Measurements from ENCODE around the gene ULK2.

GRCh38 chr17:19805006-19805405, 62.7 kb downstream of the ULK2 start:
- TF ChIP-seq, protein P1, sequence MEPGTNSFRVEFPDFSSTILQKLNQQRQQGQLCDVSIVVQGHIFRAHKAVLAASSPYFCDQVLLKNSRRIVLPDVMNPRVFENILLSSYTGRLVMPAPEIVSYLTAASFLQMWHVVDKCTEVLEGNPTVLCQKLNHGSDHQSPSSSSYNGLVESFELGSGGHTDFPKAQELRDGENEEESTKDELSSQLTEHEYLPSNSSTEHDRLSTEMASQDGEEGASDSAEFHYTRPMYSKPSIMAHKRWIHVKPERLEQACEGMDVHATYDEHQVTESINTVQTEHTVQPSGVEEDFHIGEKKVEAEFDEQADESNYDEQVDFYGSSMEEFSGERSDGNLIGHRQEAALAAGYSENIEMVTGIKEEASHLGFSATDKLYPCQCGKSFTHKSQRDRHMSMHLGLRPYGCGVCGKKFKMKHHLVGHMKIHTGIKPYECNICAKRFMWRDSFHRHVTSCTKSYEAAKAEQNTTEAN (CRISPR knock-in tag; IDR thresholded peaks at IDR 0.05) = no peak
- TF ChIP-seq CTCF (IDR thresholded peaks at IDR 0.05) (no peak), ZNF512 (CRISPR knock-in tag; IDR thresholded peaks at IDR 0.05; ENCODE audit: borderline replicate concordance) (no peak), CREB1 (CRISPR knock-in tag; IDR thresholded peaks at IDR 0.05) (no peak), USF2 (CRISPR knock-in tag; IDR thresholded peaks at IDR 0.05) (no peak), PRDM15 (CRISPR knock-in tag; IDR thresholded peaks at IDR 0.05) (no peak), IRF1 (CRISPR knock-in tag; IDR thresholded peaks at IDR 0.05) (no peak)
- TF ChIP-seq, protein P2, sequence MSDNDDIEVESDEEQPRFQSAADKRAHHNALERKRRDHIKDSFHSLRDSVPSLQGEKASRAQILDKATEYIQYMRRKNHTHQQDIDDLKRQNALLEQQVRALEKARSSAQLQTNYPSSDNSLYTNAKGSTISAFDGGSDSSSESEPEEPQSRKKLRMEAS (CRISPR knock-in tag; IDR thresholded peaks at IDR 0.05) = no peak
- TF ChIP-seq, protein P3, sequence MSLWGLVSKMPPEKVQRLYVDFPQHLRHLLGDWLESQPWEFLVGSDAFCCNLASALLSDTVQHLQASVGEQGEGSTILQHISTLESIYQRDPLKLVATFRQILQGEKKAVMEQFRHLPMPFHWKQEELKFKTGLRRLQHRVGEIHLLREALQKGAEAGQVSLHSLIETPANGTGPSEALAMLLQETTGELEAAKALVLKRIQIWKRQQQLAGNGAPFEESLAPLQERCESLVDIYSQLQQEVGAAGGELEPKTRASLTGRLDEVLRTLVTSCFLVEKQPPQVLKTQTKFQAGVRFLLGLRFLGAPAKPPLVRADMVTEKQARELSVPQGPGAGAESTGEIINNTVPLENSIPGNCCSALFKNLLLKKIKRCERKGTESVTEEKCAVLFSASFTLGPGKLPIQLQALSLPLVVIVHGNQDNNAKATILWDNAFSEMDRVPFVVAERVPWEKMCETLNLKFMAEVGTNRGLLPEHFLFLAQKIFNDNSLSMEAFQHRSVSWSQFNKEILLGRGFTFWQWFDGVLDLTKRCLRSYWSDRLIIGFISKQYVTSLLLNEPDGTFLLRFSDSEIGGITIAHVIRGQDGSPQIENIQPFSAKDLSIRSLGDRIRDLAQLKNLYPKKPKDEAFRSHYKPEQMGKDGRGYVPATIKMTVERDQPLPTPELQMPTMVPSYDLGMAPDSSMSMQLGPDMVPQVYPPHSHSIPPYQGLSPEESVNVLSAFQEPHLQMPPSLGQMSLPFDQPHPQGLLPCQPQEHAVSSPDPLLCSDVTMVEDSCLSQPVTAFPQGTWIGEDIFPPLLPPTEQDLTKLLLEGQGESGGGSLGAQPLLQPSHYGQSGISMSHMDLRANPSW (CRISPR knock-in tag; conservative IDR thresholded peaks at IDR 0.05; ENCODE audit: low read depth) = no peak
